GM12875 (cell line): Measurements from ENCODE around the gene ITSN2.

ENCODE experiments used
- H3K4me3 ChIP-seq: one replicate; pipeline ENCODE4 v1.5.1; 2011; ENCODE audit warnings: low read depth, low read length, control low read depth
- CTCF ChIP-seq: IDR thresholded peaks from 2 replicates; pipeline ENCODE4 v1.5.1; 2011; ENCODE audit warnings: low read depth, mild to moderate bottlenecking, control low read depth, inconsistent platforms, low read length, moderate library complexity, borderline replicate concordance; ENCODE audit not compliant: insufficient read depth

Gene ITSN2

DNA sequence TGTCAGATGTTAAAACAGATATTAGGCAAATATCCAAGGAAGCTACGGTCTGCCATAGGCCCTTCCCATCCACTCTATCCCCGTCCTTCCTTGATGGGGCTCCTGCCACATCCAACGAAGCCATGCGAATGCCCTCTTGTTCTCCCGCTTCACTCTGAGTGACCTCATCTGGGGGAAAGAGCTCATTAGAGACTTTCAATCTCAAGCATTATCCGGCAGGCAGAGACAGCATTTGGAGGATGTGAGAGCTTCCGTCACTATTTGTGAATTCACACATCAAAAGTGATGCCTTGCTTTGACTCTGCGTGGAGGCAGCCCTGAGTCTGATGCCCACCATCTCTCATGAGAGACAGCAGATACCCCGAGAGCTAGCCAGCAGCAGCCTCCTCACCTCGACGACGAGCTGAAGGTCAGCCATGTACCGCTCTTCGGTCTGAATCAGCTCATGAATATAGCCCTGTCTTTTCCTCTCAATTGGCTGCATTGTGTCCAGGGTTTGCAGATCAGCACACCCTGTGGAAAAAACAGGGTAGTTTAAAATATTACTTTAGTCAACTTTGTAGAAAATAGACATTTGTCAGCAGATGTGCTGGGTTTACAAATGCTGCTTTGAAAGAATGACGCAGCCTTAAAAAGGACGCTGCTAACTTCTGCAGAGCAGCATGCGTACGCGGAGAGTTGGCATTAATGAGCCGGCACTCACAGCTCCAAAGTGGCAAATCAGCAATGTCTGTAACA, 139.6 kb downstream of the ITSN2 start:
- TF ChIP-seq CTCF: no peak
- H3K4me3 ChIP-seq: no peak overlapping the region

GRCh38 chr2:24214880-24215279, 145.5 kb downstream of the ITSN2 start:
- no peak for TF ChIP-seq CTCF
- no peak overlapping the region for H3K4me3 ChIP-seq

DNA sequence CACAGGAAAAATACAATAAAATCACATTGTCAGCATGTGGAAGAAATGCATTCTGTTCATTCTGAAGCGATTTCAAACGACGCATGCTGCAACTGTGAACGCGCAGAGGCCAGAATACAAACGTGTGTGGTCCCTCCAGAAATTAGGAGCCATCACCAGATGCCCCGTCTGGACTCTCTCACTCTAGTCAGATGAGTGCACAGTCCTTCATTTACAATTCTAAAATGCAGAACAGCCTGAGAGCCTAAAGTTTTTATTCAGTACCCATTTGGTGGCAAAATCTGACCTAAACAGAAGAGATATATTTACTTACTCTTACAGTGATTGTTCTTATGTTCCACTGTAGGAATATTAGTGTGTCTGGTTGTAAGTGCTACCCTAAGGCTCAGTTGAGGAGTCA, 148.9 kb downstream of the ITSN2 start:
- no peak overlapping the region for H3K4me3 ChIP-seq
- no peak for TF ChIP-seq CTCF

DNA sequence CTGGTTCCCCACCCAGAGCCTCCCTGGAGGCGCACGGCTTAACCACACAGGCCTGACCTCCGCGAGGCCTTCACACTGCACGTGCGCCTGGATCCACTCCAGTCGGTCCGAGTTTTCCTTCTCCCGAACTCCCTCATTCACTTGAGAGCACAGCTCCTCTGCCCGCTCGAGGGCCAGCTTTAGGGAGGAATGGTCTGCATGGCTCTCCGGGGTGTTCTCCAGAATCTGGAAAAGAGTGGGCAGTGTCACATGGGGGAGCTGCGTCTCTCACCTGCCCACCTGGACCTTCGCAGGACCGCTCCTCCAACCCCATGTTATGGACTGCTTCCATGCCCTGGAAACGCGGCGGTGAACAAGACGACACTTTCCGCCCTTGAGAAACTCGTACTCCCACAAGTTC, 149.6 kb downstream of the ITSN2 start:
- TF ChIP-seq CTCF: no peak
- no peak overlapping the region for H3K4me3 ChIP-seq

- H3K4me3 ChIP-seq: no peak overlapping the region
- no peak for TF ChIP-seq CTCF
Measured at GRCh38 chr2:24210106-24210455, 150.3 kb downstream of the ITSN2 start.

- no peak overlapping the region for H3K4me3 ChIP-seq
- TF ChIP-seq CTCF: no peak
Measured at GRCh38 chr2:24209389-24210105, 150.8 kb downstream of the ITSN2 start.

DNA sequence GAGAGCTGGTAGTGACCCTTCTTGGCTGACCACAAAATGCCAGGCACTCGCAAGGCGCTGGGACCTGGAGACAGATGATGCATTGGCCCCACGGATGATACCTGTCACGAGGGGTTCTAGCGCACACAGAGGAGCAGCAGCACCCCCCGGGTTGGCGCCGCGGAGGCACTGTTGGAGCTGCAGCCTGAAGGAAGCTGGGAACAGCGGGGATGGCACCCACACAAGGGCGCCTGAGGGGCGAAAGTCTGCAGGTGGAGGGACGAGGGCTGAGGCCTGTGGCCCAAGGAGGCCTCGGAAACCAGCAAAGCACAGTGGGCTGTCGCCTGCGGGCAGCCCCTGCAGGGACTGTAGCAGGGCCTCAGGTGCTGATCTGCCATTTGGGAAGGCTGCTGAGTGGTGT, 151.8 kb downstream of the ITSN2 start:
- no peak for TF ChIP-seq CTCF
- no peak overlapping the region for H3K4me3 ChIP-seq
